HepG2 (cell line): ENCODE results near the gene TACC3. TPM values are rescaled to one million over a fixed set of nuclear protein-coding genes. Genes with fewer than 3 reads are reported as not detected.

Experiments
- DBP ChIP-seq: sonication (generic); formaldehyde crosslinking; IDR thresholded peaks from 2 replicates; pipeline ENCODE4 v1.4.0; 2020; ENCODE audit warnings: missing genetic modification reagents; ENCODE audit errors: not compliant biosample characterization
- EP300 ChIP-seq, 3 experiments: sonication (generic) in 1 of 3; formaldehyde crosslinking in 1 of 3; IDR thresholded peaks; 2 replicates each; pipeline versions ENCODE4 v1.5.1 to v1.6.1; 2011 to 2020; ENCODE audit warnings: low read depth in 2 of 3, low read length in 2 of 3, borderline replicate concordance in 1 of 3, improper control_type of control experiment in 1 of 3, mild to moderate bottlenecking in 1 of 3, missing genetic modification reagents in 1 of 3, moderate library complexity in 1 of 3
- HOXD1 ChIP-seq: sonication (generic); formaldehyde crosslinking; IDR thresholded peaks from 2 replicates; pipeline ENCODE4 v1.5.0; 2020; ENCODE audit warnings: missing genetic modification reagents
- RBFOX2 ChIP-seq: fragments of 200-400 bp; formaldehyde crosslinking; IDR thresholded peaks from 2 replicates; pipeline ENCODE4 v1.6.1; 2017; ENCODE audit warnings: low read depth, mild to moderate bottlenecking, low read length
- SALL1 ChIP-seq: sonication (generic); formaldehyde crosslinking; IDR thresholded peaks from 2 replicates; pipeline ENCODE4 v1.8.0; 2022; ENCODE audit warnings: mild to moderate bottlenecking, missing genetic modification reagents
- SP1 ChIP-seq, 2 experiments: fragments of 450-650 bp in 1 of 2; sonication (generic) in 1 of 2; formaldehyde crosslinking in 1 of 2; IDR thresholded peaks; 2 replicates each; pipeline versions ENCODE4 v1.4.0 to v1.6.1; 2016 to 2020; ENCODE audit warnings: missing genetic modification reagents in 1 of 2
- SPEN ChIP-seq: sonication (generic); formaldehyde crosslinking; IDR thresholded peaks from 2 replicates; pipeline ENCODE4 v1.5.1; 2020; ENCODE audit warnings: low read depth, mild to moderate bottlenecking, missing genetic modification reagents
- TBX3 ChIP-seq: fragments of 450-650 bp; IDR thresholded peaks from 2 replicates; pipeline ENCODE4 v1.6.1; 2017; ENCODE audit warnings: antibody characterized with exemption, mild to moderate bottlenecking, inconsistent platforms, borderline replicate concordance
- ZNF205 ChIP-seq: IDR thresholded peaks from 2 replicates; pipeline ENCODE4 v1.6.1; 2018; ENCODE audit warnings: missing biosample characterization, missing genetic modification reagents
- ZNF768 ChIP-seq: sonication (generic); formaldehyde crosslinking; IDR thresholded peaks from 2 replicates; pipeline ENCODE4 v1.4.0; 2020; ENCODE audit warnings: missing genetic modification reagents
- ZZZ3 ChIP-seq: sonication (generic); formaldehyde crosslinking; IDR thresholded peaks from 2 replicates; pipeline ENCODE4 v1.4.0; 2020; ENCODE audit warnings: missing genetic modification reagents, mild to moderate bottlenecking, borderline replicate concordance
- polyA plus RNA-seq, 8 experiments: library from polyadenylated mRNA; depleted of rRNA in 3 of 8; stranded (reverse) in 7 of 8; unstranded in 1 of 8; fragments of >200 nt; fragmentation: Illumina TruSeq in 4 of 8; extraction: Trizol in 4 of 8; gene quantifications; 2 replicates each; pipeline versions ENCODE4 v1.2.1 to v1.2.3, GENCODE V29; 2011 to 2016; ENCODE audit warnings: low read depth in 4 of 8, missing spikeins in 1 of 8, mixed read lengths in 1 of 8; ENCODE audit not compliant: insufficient read depth in 1 of 8
- total RNA-seq, 5 experiments: library from RNA; depleted of rRNA; stranded (reverse); fragments of >200 nt; fragmentation: Illumina TruSeq; extraction: Trizol; gene quantifications; 2 replicates each; pipeline ENCODE4 v1.2.3, GENCODE V29; 2016; ENCODE audit warnings: low read depth in 1 of 5
- TF ChIP-seq, protein P1 (sequence below): IDR thresholded peaks from 2 replicates; pipeline ENCODE4 v1.6.1; 2016; ENCODE audit warnings: missing compliant biosample characterization, missing genetic modification reagents, borderline replicate concordance
- TF ChIP-seq, protein P2 (sequence below): sonication (generic); formaldehyde crosslinking; IDR thresholded peaks from 2 replicates; pipeline ENCODE4 v1.5.1; 2020; ENCODE audit warnings: missing genetic modification reagents, mild to moderate bottlenecking, borderline replicate concordance
- TF ChIP-seq, protein P3 (sequence below): sonication (generic); formaldehyde crosslinking; IDR thresholded peaks from 2 replicates; pipeline ENCODE4 v1.4.0; 2020; ENCODE audit warnings: missing genetic modification reagents
- TF ChIP-seq, protein P4 (sequence below): sonication (generic); formaldehyde crosslinking; IDR thresholded peaks from 2 replicates; pipeline ENCODE4 v1.5.1; 2020; ENCODE audit warnings: mild to moderate bottlenecking, missing genetic modification reagents, moderate library complexity

The TACC3 gene
- total and polyA plus RNA-seq, 2 of the 13 experiments (the other 11 are each of a cell fraction or from before 2014, with no cell fraction given), result 20.3 to 21.2 TPM

DNA sequence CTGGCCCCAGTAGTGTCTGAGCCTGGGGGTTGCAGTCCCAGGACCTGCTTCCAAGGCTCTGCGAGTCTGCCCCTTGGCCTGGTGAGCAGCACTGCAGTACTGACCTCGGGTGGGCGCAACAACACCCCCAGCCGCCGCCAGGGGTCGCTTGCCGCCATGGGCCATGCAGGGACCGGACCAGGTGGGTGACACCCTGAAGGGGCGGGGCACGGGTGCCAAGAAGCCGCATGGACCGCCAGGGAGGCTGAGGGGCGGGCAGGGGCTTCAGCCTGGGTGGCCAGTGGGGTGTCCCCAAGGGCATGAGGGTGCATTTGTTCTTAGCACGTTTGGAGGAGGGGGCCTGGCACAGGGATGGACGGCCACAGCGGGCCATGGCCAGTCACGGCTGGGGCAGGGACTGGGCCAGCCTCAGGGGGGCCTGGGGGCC lies 25.0 kb downstream of the TACC3 start (continued):
- peak in 1 of 2 experiments; percentile 10; a peak in 1 of 4 replicates for TF ChIP-seq EP300 (IDR thresholded peaks at IDR 0.05; ENCODE audit: low read depth in 2 of 2, low read length in 2 of 2)
- TF ChIP-seq EP300 (CRISPR knock-in tag; IDR thresholded peaks at IDR 0.05; ENCODE audit: borderline replicate concordance), result no peak
- TF ChIP-seq ZNF205 (CRISPR knock-in tag), result peak; percentile 98
- TF ChIP-seq TBX3, result peak; percentile 13; the same call in 1 of the 2 replicates
- peak; percentile 75 for TF ChIP-seq DBP
- TF ChIP-seq, protein P1, sequence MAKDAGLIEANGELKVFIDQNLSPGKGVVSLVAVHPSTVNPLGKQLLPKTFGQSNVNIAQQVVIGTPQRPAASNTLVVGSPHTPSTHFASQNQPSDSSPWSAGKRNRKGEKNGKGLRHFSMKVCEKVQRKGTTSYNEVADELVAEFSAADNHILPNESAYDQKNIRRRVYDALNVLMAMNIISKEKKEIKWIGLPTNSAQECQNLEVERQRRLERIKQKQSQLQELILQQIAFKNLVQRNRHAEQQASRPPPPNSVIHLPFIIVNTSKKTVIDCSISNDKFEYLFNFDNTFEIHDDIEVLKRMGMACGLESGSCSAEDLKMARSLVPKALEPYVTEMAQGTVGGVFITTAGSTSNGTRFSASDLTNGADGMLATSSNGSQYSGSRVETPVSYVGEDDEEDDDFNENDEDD, result peak; percentile 20; the same call in 1 of the 2 replicates
- TF ChIP-seq, protein P2, sequence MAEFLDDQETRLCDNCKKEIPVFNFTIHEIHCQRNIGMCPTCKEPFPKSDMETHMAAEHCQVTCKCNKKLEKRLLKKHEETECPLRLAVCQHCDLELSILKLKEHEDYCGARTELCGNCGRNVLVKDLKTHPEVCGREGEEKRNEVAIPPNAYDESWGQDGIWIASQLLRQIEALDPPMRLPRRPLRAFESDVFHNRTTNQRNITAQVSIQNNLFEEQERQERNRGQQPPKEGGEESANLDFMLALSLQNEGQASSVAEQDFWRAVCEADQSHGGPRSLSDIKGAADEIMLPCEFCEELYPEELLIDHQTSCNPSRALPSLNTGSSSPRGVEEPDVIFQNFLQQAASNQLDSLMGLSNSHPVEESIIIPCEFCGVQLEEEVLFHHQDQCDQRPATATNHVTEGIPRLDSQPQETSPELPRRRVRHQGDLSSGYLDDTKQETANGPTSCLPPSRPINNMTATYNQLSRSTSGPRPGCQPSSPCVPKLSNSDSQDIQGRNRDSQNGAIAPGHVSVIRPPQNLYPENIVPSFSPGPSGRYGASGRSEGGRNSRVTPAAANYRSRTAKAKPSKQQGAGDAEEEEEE (CRISPR knock-in tag), result no peak
- TF ChIP-seq SALL1, result peak; percentile 72
- TF ChIP-seq SPEN (CRISPR knock-in tag), result peak; percentile 49
- TF ChIP-seq HOXD1, result 0 out of 2 replicates have a peak, but pooled peaks have one; percentile 43
- TF ChIP-seq ZZZ3 (CRISPR knock-in tag), result 0 out of 2 replicates have a peak, but pooled peaks have one; percentile 37
- peak; percentile 36; the same call in 1 of the 2 replicates for TF ChIP-seq RBFOX2
- peak; percentile 77; the same call in 1 of the 2 replicates for TF ChIP-seq ZNF768
- TF ChIP-seq, protein P3, sequence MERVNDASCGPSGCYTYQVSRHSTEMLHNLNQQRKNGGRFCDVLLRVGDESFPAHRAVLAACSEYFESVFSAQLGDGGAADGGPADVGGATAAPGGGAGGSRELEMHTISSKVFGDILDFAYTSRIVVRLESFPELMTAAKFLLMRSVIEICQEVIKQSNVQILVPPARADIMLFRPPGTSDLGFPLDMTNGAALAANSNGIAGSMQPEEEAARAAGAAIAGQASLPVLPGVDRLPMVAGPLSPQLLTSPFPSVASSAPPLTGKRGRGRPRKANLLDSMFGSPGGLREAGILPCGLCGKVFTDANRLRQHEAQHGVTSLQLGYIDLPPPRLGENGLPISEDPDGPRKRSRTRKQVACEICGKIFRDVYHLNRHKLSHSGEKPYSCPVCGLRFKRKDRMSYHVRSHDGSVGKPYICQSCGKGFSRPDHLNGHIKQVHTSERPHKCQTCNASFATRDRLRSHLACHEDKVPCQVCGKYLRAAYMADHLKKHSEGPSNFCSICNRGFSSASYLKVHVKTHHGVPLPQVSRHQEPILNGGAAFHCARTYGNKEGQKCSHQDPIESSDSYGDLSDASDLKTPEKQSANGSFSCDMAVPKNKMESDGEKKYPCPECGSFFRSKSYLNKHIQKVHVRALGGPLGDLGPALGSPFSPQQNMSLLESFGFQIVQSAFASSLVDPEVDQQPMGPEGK, result peak; percentile 90
- TF ChIP-seq, protein P4, sequence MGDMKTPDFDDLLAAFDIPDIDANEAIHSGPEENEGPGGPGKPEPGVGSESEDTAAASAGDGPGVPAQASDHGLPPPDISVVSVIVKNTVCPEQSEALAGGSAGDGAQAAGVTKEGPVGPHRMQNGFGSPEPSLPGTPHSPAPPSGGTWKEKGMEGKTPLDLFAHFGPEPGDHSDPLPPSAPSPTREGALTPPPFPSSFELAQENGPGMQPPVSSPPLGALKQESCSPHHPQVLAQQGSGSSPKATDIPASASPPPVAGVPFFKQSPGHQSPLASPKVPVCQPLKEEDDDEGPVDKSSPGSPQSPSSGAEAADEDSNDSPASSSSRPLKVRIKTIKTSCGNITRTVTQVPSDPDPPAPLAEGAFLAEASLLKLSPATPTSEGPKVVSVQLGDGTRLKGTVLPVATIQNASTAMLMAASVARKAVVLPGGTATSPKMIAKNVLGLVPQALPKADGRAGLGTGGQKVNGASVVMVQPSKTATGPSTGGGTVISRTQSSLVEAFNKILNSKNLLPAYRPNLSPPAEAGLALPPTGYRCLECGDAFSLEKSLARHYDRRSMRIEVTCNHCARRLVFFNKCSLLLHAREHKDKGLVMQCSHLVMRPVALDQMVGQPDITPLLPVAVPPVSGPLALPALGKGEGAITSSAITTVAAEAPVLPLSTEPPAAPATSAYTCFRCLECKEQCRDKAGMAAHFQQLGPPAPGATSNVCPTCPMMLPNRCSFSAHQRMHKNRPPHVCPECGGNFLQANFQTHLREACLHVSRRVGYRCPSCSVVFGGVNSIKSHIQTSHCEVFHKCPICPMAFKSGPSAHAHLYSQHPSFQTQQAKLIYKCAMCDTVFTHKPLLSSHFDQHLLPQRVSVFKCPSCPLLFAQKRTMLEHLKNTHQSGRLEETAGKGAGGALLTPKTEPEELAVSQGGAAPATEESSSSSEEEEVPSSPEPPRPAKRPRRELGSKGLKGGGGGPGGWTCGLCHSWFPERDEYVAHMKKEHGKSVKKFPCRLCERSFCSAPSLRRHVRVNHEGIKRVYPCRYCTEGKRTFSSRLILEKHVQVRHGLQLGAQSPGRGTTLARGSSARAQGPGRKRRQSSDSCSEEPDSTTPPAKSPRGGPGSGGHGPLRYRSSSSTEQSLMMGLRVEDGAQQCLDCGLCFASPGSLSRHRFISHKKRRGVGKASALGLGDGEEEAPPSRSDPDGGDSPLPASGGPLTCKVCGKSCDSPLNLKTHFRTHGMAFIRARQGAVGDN, result peak; percentile 53
- TF ChIP-seq SP1 (IDR thresholded peaks at IDR 0.05), result no peak
- TF ChIP-seq SP1 (CRISPR knock-in tag; IDR thresholded peaks at IDR 0.05), result peak; percentile 72; the same call in 1 of the 2 replicates
